HEK293 (cell line): ENCODE measurements around the gene PUDP.

Experiments used
- CTCF ChIA-PET: fragments of 350-600 bp; formaldehyde crosslinking; extraction: SDS; loops from one replicate; lab custom pipeline; 2021; ENCODE audit warnings: antibody characterized with exemption; lab: Yijun Ruan, JAX
- POLR2A ChIA-PET: fragments of 300-600 bp; formaldehyde crosslinking; extraction: SDS; loops from one replicate; lab custom pipeline; 2020; ENCODE audit warnings: antibody characterized with exemption, inconsistent platforms; lab: Yijun Ruan, JAX
- H3K27ac ChIP-seq: fragments of 200-500 bp; sonication (Bioruptor generic); 2 replicates; pipeline ENCODE4 v1.5.1; 2014; ENCODE audit warnings: low read depth, low read length, control low read depth, inconsistent platforms; ENCODE audit errors: extremely low read depth
- H3K36me3 ChIP-seq, 2 experiments: fragments of 200-500 bp in 1 of 2; sonication (Bioruptor generic) in 1 of 2; 1 replicate in 1 of 2; 2 replicates in 1 of 2; pipeline ENCODE4 v1.5.1; 2014 to 2017; ENCODE audit warnings: inconsistent platforms in 2 of 2, low read length in 2 of 2; ENCODE audit not compliant: control insufficient read depth in 2 of 2, insufficient read depth in 1 of 2
- H3K4me1 ChIP-seq: fragments of 200-500 bp; sonication (Bioruptor generic); 2 replicates; pipeline ENCODE4 v1.5.1; 2014; ENCODE audit warnings: mild to moderate bottlenecking, low read length, inconsistent platforms; ENCODE audit not compliant: control insufficient read depth, insufficient read depth
- H3K4me3 ChIP-seq: 2 replicates; pipeline ENCODE4 v1.5.1; 2011; ENCODE audit warnings: low read depth, mild to moderate bottlenecking, control low read depth, low read length, moderate library complexity
- H3K9me3 ChIP-seq: fragments of 200-500 bp; sonication (Bioruptor generic); 2 replicates; pipeline ENCODE4 v1.5.1; 2014; ENCODE audit warnings: low read depth, low read length, inconsistent platforms; ENCODE audit not compliant: control insufficient read depth, insufficient read depth
- EGR2 ChIP-seq: fragments of 450-650 bp; formaldehyde crosslinking; IDR thresholded peaks from 2 replicates; pipeline ENCODE4 v1.5.1; 2016; ENCODE audit warnings: low read depth, missing biosample characterization, missing genetic modification characterization
- GLIS2 ChIP-seq: fragments of 450-650 bp; formaldehyde crosslinking; IDR thresholded peaks from 2 replicates; pipeline ENCODE4 v1.5.1; 2016; ENCODE audit warnings: missing biosample characterization, missing genetic modification characterization
- HOXA7 ChIP-seq: sonication (generic); formaldehyde crosslinking; IDR thresholded peaks from 2 replicates; pipeline ENCODE4 v1.8.1; 2022; ENCODE audit warnings: missing genetic modification reagents, borderline replicate concordance
- MEIS1 ChIP-seq: sonication (generic); formaldehyde crosslinking; IDR thresholded peaks from 2 replicates; pipeline ENCODE4 v1.8.1; 2022; ENCODE audit warnings: missing genetic modification reagents, mild to moderate bottlenecking, borderline replicate concordance
- PRDM10 ChIP-seq: fragments of 450-650 bp; formaldehyde crosslinking; IDR thresholded peaks from 2 replicates; pipeline ENCODE4 v1.5.1; 2016; ENCODE audit warnings: missing biosample characterization, missing genetic modification characterization
- REPIN1 ChIP-seq: fragments of 450-650 bp; formaldehyde crosslinking; IDR thresholded peaks from 2 replicates; pipeline ENCODE4 v1.5.1; 2017; ENCODE audit warnings: missing biosample characterization, missing genetic modification characterization, low read depth
- YY1 ChIP-seq: fragments of 450-650 bp; formaldehyde crosslinking; IDR thresholded peaks from 2 replicates; pipeline ENCODE4 v1.5.1; 2018; ENCODE audit warnings: missing biosample characterization, missing genetic modification characterization
- ZFHX2 ChIP-seq: fragments of 450-650 bp; formaldehyde crosslinking; conservative IDR thresholded peaks from 2 replicates; pipeline ENCODE4 v1.5.1; 2016; ENCODE audit warnings: missing biosample characterization, missing genetic modification characterization
- ZFP37 ChIP-seq: fragments of 450-650 bp; formaldehyde crosslinking; IDR thresholded peaks from 2 replicates; pipeline ENCODE4 v1.5.1; 2016; ENCODE audit warnings: missing biosample characterization, missing genetic modification characterization
- ZNF114 ChIP-seq: fragments of 450-650 bp; formaldehyde crosslinking; IDR thresholded peaks from 2 replicates; pipeline ENCODE4 v1.5.0; 2017; ENCODE audit warnings: missing biosample characterization, missing genetic modification characterization
- ZNF16 ChIP-seq: fragments of 450-650 bp; formaldehyde crosslinking; IDR thresholded peaks from 2 replicates; pipeline ENCODE4 v1.5.1; 2016; ENCODE audit warnings: low read depth, missing biosample characterization, missing genetic modification characterization
- ZNF169 ChIP-seq: fragments of 450-650 bp; formaldehyde crosslinking; IDR thresholded peaks from 2 replicates; pipeline ENCODE4 v1.5.1; 2016; ENCODE audit warnings: missing biosample characterization, missing genetic modification characterization
- ZNF19 ChIP-seq: fragments of 450-650 bp; formaldehyde crosslinking; IDR thresholded peaks from 2 replicates; pipeline ENCODE4; 2016; ENCODE audit warnings: missing biosample characterization, missing genetic modification characterization, low read depth
- ZNF223 ChIP-seq: fragments of 450-650 bp; formaldehyde crosslinking; IDR thresholded peaks from 2 replicates; pipeline ENCODE4 v1.5.1; 2016; ENCODE audit warnings: missing biosample characterization, missing genetic modification characterization
- ZNF266 ChIP-seq: fragments of 450-650 bp; formaldehyde crosslinking; IDR thresholded peaks from 2 replicates; pipeline ENCODE4 v1.5.1; 2016; ENCODE audit warnings: missing biosample characterization, missing genetic modification characterization, low read depth
- ZNF311 ChIP-seq: fragments of 450-650 bp; formaldehyde crosslinking; IDR thresholded peaks from 2 replicates; pipeline ENCODE4 v1.5.1; 2017; ENCODE audit warnings: missing biosample characterization, missing genetic modification characterization, borderline replicate concordance
- ZNF426 ChIP-seq: fragments of 450-650 bp; formaldehyde crosslinking; IDR thresholded peaks from 2 replicates; pipeline ENCODE4 v1.5.1; 2017; ENCODE audit warnings: missing biosample characterization, missing genetic modification characterization, mild to moderate bottlenecking, inconsistent platforms, moderate library complexity
- ZNF48 ChIP-seq: fragments of 450-650 bp; formaldehyde crosslinking; IDR thresholded peaks from 2 replicates; pipeline ENCODE4 v1.5.1; 2016; ENCODE audit warnings: missing biosample characterization, missing genetic modification characterization
- ZNF521 ChIP-seq: fragments of 450-650 bp; formaldehyde crosslinking; IDR thresholded peaks from 2 replicates; pipeline ENCODE4 v1.5.1; 2017; ENCODE audit warnings: missing biosample characterization, mild to moderate bottlenecking, missing genetic modification characterization
- ZNF549 ChIP-seq: fragments of 450-650 bp; IDR thresholded peaks from 2 replicates; pipeline ENCODE4 v1.5.1; 2018; ENCODE audit warnings: missing biosample characterization, missing genetic modification characterization, mild to moderate bottlenecking, inconsistent platforms, moderate library complexity
- ZNF610 ChIP-seq: fragments of 450-650 bp; formaldehyde crosslinking; IDR thresholded peaks from 2 replicates; pipeline ENCODE4 v1.5.1; 2016; ENCODE audit warnings: missing biosample characterization, missing genetic modification characterization, borderline replicate concordance
- ZNF621 ChIP-seq: fragments of 450-650 bp; formaldehyde crosslinking; IDR thresholded peaks from 2 replicates; pipeline ENCODE4 v1.5.1; 2017; ENCODE audit warnings: missing biosample characterization, missing genetic modification characterization
- ZNF692 ChIP-seq: fragments of 450-650 bp; formaldehyde crosslinking; IDR thresholded peaks from 2 replicates; pipeline ENCODE4 v1.5.1; 2016; ENCODE audit warnings: missing biosample characterization, missing genetic modification characterization
- ZNF747 ChIP-seq: fragments of 450-650 bp; formaldehyde crosslinking; IDR thresholded peaks from 2 replicates; pipeline ENCODE4 v1.5.1; 2016; ENCODE audit warnings: missing biosample characterization, missing genetic modification characterization
- ZSCAN30 ChIP-seq: fragments of 450-650 bp; IDR thresholded peaks from 2 replicates; pipeline ENCODE4 v1.5.1; 2018; ENCODE audit warnings: missing biosample characterization, mild to moderate bottlenecking, missing genetic modification characterization, moderate library complexity
- TF ChIP-seq, protein P1 (sequence below): fragments of 450-650 bp; formaldehyde crosslinking; IDR thresholded peaks from 2 replicates; pipeline ENCODE4 v1.5.1; 2016; ENCODE audit warnings: missing biosample characterization, missing genetic modification characterization

The PUDP gene

DNA sequence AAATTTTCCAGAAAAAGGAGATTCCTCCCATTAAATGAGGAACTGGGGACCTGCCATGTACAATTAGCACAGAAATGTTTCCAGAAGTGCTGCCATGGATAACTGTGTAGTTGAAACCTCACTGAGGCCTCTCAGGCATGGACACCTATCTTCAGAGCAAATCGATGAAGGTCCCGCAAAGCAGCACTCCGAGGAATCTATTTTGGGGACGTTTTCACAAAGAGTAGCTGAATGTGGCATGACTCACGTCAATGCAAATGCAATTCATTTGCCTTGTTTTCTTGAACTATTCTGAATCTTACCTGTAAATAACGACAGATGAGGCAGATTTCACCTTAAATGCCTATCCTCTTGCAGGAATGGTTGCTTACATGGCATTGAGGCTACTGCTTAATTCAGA, 87.5 kb downstream of the PUDP start:
- peaks cover 0 to 16% of the 10 kb centered on the region in 2 experiments; a peak in 1 of 3 replicates for H3K36me3 ChIP-seq
- CTCF ChIA-PET, result no interaction called here
- TF ChIP-seq ZNF692 (tag by site-specific recombination) (no peak), ZFP37 (tag by site-specific recombination) (no peak), ZNF19 (tag by site-specific recombination) (no peak), GLIS2 (no peak), ZNF521 (tag by site-specific recombination) (no peak), ZNF266 (tag by site-specific recombination) (no peak), ZNF48 (no peak), ZNF223 (no peak), MEIS1 (no peak), ZNF311 (tag by site-specific recombination) (no peak), ZFHX2 (tag by site-specific recombination) (no peak), ZNF621 (tag by site-specific recombination) (no peak), ZNF549 (tag by site-specific recombination) (no peak), ZNF610 (no peak), HOXA7 (CRISPR knock-in tag) (no peak), ZNF114 (no peak), ZNF16 (no peak), REPIN1 (tag by site-specific recombination) (no peak)
- TF ChIP-seq, all 188 proteins: peak for 0
- no peaks in the 10 kb centered on the region for H3K4me1 ChIP-seq
- H3K9me3 ChIP-seq, result no peaks in the 10 kb centered on the region
- POLR2A ChIA-PET, result no interaction called here
- H3K4me3 ChIP-seq, result no peak overlapping the region
- H3K27ac ChIP-seq, result no peak overlapping the region

DNA sequence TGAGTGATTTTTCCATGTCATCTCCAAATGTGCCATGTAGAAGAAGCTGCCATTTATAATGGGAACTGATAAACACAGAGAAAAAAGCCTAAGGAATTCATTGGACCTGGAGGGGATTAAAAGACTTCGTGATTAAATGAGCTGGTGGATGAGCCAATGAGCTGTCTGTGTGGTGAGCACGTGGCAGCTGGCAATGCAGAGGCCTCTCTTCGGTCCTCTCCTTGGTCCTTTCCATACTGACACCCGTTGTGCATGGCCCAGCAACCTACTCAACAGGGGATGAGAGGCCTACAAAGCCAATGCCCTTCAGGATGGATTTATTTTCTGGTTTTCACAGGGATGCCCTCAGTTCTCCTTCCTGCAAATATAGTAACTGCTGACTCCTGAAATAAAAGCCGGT, 88.1 kb downstream of the PUDP start:
- no peak overlapping the region for H3K4me3 ChIP-seq
- POLR2A ChIA-PET, result no interaction called here
- no peak overlapping the region for H3K27ac ChIP-seq
- CTCF ChIA-PET, result no interaction called here
- TF ChIP-seq ZNF19 (tag by site-specific recombination) (no peak), PRDM10 (tag by site-specific recombination) (no peak), YY1 (tag by site-specific recombination) (no peak), ZNF747 (tag by site-specific recombination) (no peak), EGR2 (tag by site-specific recombination) (no peak), ZNF426 (tag by site-specific recombination) (no peak), ZSCAN30 (no peak), ZNF169 (tag by site-specific recombination) (no peak)
- TF ChIP-seq, protein P1, sequence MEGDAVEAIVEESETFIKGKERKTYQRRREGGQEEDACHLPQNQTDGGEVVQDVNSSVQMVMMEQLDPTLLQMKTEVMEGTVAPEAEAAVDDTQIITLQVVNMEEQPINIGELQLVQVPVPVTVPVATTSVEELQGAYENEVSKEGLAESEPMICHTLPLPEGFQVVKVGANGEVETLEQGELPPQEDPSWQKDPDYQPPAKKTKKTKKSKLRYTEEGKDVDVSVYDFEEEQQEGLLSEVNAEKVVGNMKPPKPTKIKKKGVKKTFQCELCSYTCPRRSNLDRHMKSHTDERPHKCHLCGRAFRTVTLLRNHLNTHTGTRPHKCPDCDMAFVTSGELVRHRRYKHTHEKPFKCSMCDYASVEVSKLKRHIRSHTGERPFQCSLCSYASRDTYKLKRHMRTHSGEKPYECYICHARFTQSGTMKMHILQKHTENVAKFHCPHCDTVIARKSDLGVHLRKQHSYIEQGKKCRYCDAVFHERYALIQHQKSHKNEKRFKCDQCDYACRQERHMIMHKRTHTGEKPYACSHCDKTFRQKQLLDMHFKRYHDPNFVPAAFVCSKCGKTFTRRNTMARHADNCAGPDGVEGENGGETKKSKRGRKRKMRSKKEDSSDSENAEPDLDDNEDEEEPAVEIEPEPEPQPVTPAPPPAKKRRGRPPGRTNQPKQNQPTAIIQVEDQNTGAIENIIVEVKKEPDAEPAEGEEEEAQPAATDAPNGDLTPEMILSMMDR (tag by site-specific recombination), result no peak
- no peaks in the 10 kb centered on the region for H3K4me1 ChIP-seq
- H3K9me3 ChIP-seq, result no peaks in the 10 kb centered on the region
- peaks cover 0 to 16% of the 10 kb centered on the region in 2 experiments; a peak in 1 of 3 replicates for H3K36me3 ChIP-seq
